ENCODE measurements around the gene WNT3A.
A peak's percentile ranks its signal among the peaks of the same experiment; 100 is the strongest.

The WNT3A gene

GRCh38 chr1:228048659-228049298 is 42.0 kb downstream of the WNT3A start:
- DNase-seq (ENCODE audit: low read depth in 2 of 3, low spot score in 1 of 3): no peak

GRCh38 chr1:228050571-228051231 is 43.9 kb downstream of the WNT3A start:
- DNase-seq (ENCODE audit: low read depth in 2 of 3, low spot score in 1 of 3): no peak

- no peak for DNase-seq (ENCODE audit: low read depth in 2 of 3, low spot score in 1 of 3)
Observed at GRCh38 chr1:228058172-228058948, 51.6 kb downstream of the WNT3A start.

DNA sequence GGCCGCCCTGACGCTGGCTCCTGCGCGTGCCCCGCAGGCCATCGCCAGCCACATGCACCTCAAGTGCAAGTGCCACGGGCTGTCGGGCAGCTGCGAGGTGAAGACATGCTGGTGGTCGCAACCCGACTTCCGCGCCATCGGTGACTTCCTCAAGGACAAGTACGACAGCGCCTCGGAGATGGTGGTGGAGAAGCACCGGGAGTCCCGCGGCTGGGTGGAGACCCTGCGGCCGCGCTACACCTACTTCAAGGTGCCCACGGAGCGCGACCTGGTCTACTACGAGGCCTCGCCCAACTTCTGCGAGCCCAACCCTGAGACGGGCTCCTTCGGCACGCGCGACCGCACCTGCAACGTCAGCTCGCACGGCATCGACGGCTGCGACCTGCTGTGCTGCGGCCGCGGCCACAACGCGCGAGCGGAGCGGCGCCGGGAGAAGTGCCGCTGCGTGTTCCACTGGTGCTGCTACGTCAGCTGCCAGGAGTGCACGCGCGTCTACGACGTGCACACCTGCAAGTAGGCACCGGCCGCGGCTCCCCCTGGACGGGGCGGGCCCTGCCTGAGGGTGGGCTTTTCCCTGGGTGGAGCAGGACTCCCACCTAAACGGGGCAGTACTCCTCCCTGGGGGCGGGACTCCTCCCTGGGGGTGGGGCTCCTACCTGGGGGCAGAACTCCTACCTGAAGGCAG is 52.3 kb downstream of the WNT3A start:
- DNase-seq (ENCODE audit: low read depth in 2 of 3, low spot score in 1 of 3): no peak

DNA sequence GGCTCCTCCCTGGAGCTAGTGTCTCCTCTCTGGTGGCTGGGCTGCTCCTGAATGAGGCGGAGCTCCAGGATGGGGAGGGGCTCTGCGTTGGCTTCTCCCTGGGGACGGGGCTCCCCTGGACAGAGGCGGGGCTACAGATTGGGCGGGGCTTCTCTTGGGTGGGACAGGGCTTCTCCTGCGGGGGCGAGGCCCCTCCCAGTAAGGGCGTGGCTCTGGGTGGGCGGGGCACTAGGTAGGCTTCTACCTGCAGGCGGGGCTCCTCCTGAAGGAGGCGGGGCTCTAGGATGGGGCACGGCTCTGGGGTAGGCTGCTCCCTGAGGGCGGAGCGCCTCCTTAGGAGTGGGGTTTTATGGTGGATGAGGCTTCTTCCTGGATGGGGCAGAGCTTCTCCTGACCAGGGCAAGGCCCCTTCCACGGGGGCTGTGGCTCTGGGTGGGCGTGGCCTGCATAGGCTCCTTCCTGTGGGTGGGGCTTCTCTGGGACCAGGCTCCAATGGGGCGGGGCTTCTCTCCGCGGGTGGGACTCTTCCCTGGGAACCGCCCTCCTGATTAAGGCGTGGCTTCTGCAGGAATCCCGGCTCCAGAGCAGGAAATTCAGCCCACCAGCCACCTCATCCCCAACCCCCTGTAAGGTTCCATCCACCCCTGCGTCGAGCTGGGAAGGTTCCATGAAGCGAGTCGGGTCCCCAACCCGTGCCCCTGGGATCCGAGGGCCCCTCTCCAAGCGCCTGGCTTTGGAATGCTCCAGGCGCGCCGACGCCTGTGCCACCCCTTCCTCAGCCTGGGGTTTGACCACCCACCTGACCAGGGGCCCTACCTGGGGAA is 53.0 kb downstream of the WNT3A start:
- peak; percentile 58 to 86 (median 76) for DNase-seq (ENCODE audit: low read depth in 2 of 3, low spot score in 1 of 3)

- DNase-seq (ENCODE audit: low read depth in 2 of 3, low spot score in 1 of 3): no peak
Observed at GRCh38 chr1:228060458-228061190, 53.8 kb downstream of the WNT3A start.

GRCh38 chr1:228061411-228062084 is 54.8 kb downstream of the WNT3A start:
- DNase-seq (ENCODE audit: low read depth in 2 of 3, low spot score in 1 of 3): no peak

GRCh38 chr1:228062085-228062791 is 55.4 kb downstream of the WNT3A start:
- no peak for DNase-seq (ENCODE audit: low read depth in 2 of 3, low spot score in 1 of 3)

GRCh38 chr1:228062812-228063211 is 56.0 kb downstream of the WNT3A start:
- DNase-seq (ENCODE audit: low read depth in 2 of 3, low spot score in 1 of 3): no peak

DNA sequence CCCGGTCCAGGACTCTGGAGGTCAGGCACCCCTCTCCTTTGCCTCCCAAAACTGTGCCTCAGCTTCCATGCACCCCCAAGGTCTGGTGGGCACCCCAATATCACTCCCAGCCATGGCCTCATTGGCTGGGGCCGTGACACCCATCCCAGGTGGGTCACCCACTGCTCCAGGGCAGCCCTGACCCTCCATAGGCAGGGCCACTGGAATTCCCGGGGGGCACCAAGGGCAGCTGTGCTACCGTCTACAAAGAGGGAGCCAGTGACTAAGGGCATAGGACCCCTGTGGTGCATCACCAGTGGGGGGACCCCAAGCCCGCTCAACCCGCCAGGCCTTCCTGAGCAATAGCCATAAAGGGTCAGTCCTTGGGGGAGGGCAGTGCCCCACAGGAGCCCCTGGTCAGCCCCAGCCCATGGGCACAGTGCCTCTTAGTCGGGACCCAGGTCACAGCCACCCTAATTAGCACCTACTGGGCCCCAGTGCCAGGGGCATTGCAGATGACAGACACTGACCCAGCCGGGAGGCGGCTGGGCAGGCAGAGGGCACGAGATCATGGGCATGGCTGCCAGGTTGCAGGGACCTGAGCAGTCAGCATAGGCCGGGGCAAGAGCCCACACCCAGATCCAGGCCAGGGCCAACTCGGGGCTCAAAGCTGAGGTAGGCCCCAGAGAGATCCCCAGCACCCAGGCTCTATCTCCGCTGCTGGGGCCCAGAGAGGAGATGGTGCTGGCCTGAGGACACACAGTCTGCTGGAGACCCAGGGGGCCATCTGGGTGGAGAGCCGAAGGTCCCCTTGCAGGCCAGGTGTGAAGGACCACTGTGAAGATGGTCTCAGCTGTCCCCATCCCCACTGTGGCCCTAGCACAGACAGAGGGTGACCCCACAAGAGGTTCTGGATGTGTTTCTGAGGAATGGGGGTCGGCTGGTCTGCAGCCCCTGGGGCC is 56.7 kb downstream of the WNT3A start:
- DNase-seq (ENCODE audit: low read depth in 2 of 3, low spot score in 1 of 3): no peak

- no peak for DNase-seq (ENCODE audit: low read depth in 2 of 3, low spot score in 1 of 3)
Observed at GRCh38 chr1:228064296-228064695, 57.5 kb downstream of the WNT3A start.

- no peak for DNase-seq (ENCODE audit: low read depth in 2 of 3, low spot score in 1 of 3)
Observed at GRCh38 chr1:228064741-228065542, 58.1 kb downstream of the WNT3A start.

- no peak for DNase-seq (ENCODE audit: low read depth in 2 of 3, low spot score in 1 of 3)
Observed at GRCh38 chr1:228065543-228066347, 58.9 kb downstream of the WNT3A start.

DNA sequence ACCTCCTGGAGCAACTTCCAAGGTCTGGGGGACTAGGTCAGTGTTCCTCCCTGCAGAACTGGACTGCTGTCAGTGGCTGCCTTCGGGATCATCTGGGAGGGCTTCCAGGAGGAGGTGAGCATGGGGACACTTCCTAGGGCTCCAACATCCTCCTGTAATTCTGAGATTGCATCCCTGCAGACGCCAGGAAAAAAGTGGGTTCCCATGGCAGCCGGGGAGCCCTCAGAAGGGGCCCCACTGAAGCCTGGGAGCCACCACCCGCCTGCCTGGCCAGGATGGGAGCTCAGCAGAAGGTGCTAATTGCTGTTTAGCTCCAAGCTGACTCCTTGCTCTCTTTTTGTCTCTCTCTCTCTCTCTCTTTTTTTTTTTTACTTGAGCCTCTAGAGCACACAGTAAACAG is 59.6 kb downstream of the WNT3A start:
- no peak for DNase-seq (ENCODE audit: low read depth in 2 of 3, low spot score in 1 of 3)

- DNase-seq (ENCODE audit: low read depth in 2 of 3, low spot score in 1 of 3): no peak
Observed at GRCh38 chr1:228066891-228067654, 60.3 kb downstream of the WNT3A start.
